ENCODE measurements around the gene CLASP1.

DNA sequence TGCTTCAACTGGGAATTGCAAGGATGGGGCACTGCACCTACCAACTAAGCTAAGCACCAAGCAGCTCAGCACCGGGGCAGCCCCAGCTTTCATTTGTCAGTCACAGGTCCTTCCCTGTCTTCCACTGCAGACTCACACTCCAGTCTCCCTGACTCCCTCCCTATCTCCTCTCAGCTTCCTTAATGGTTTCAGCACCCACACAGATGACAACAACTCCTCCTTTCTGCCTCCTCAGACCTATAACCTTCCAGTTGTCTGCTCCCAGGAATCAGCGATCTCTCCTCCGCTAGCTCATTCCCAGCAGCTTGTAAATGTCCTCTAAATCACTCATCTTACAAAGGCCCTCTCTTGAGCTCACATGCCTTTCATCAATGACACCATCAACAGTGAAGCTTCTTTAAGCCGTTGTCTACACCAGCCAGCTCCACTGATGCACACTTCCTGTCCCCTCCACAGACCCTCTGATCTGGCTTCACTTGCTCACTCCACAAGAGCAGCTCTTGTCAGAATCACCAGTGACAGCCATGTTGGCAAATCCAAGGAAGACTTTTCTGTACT, 32.1 kb downstream of the CLASP1 start:
- TF ChIP-seq, protein P1, sequence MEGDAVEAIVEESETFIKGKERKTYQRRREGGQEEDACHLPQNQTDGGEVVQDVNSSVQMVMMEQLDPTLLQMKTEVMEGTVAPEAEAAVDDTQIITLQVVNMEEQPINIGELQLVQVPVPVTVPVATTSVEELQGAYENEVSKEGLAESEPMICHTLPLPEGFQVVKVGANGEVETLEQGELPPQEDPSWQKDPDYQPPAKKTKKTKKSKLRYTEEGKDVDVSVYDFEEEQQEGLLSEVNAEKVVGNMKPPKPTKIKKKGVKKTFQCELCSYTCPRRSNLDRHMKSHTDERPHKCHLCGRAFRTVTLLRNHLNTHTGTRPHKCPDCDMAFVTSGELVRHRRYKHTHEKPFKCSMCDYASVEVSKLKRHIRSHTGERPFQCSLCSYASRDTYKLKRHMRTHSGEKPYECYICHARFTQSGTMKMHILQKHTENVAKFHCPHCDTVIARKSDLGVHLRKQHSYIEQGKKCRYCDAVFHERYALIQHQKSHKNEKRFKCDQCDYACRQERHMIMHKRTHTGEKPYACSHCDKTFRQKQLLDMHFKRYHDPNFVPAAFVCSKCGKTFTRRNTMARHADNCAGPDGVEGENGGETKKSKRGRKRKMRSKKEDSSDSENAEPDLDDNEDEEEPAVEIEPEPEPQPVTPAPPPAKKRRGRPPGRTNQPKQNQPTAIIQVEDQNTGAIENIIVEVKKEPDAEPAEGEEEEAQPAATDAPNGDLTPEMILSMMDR (IDR thresholded peaks at IDR 0.05): no peak
- no peak for TF ChIP-seq POLR2A (IDR thresholded peaks at IDR 0.05)
